Skeletal muscle cell (primary cell): Measurements from ENCODE around the gene CCM2L.

Experiments used
- DNase-seq: peaks from one replicate; pipeline ENCODE4 v3.0.0-alpha.2; 2010; ENCODE audit warnings: low read depth
- H3K4me3 ChIP-seq: 2 replicates; pipeline ENCODE4 v1.5.1; 2011; ENCODE audit warnings: low read depth, mild to moderate bottlenecking, control low read depth, low read length, moderate library complexity

The CCM2L gene

DNA sequence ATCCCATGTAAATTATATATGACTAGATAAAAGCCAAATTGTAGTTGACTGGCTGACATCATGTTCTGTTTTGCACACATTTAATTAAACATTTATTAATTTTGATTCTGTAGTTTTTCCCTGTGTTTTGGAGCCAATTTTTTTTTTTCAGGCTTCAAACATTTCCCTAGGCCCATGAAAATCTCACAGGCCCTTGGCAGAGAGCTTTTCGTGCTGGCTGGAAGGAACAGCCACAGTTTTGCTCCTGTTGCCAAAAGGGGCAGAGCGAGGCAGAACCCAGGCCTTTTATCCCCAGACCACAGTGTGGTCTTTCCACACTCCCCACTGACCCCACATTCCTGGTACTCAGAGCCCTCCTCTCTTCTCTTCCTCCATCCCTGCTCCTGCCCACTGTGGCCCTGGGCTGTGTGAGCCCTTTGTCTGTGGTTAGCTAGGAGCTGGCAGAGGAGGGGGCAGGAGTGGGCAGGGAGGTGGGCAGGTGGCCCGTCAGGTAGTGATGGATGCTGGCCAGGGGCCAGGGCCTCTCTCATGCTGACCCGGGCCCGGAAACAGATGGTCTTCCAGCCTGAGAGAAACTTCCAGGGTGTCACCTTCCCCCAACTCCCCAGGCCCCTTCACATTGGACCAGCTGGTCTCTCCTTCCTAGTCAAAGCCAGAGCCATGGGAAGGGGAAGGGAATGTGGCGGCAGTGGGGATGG lies 19.4 kb upstream of the CCM2L start:
- DNase-seq: no peak
- H3K4me3 ChIP-seq: no peak overlapping the region

DNA sequence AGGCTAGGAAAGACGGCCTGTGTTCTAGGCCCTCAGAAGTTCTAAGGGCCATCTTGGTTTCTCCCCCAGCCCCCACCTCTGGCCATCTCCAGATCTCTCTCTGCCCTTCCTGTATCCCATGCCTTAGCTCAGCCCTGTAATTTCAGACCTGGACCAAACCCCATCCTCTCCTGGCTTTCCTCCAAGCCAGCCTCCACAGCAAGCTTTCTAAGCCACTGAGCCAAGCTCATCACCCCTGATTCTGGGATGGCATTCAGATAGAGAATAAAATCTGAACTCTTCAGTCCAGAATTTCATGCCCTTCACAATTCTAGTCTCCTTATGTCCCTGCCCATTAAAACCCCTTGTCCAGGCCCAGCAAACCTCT lies 18.9 kb upstream of the CCM2L start:
- DNase-seq: no peak
- no peak overlapping the region for H3K4me3 ChIP-seq

DNA sequence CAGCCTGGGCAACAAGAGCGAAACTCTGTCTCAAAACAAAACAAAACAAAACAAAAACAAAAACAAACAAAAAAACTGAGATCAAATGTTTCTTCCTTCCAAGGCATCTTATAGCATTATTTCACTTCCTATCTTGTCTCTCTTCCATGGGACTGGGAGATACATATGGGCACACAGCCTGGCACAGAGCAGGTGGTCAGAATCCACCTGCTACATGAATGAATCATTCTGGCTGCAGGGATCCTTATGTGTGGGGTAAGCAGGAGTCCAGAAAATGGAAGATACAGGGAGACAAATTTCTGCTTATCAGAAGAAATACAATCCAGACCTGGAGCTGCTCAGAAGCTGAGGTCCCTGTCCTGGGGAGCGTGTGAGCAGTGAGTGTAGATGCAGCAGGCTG lies 18.2 kb upstream of the CCM2L start:
- H3K4me3 ChIP-seq: no peak overlapping the region
- no peak for DNase-seq

DNA sequence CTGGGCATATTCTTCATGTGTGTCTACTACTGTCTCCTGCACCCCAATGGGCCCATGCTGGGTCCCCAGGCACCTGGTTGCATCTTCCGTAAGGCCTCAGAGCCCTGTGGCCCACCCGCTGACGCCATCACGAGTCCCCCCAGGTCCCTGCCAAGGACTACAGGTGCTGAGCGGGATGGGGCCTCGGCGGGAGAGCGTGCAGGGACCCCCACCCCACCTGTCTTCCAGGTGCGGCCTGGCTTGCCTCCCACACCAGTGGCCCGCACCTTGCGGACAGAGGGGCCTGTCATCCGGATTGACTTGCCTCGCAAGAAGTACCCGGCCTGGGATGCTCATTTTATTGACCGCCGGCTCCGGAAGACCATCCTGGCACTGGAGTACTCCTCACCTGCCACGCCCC lies 13.2 kb upstream of the CCM2L start:
- no peak overlapping the region for H3K4me3 ChIP-seq
- no peak for DNase-seq

DNA sequence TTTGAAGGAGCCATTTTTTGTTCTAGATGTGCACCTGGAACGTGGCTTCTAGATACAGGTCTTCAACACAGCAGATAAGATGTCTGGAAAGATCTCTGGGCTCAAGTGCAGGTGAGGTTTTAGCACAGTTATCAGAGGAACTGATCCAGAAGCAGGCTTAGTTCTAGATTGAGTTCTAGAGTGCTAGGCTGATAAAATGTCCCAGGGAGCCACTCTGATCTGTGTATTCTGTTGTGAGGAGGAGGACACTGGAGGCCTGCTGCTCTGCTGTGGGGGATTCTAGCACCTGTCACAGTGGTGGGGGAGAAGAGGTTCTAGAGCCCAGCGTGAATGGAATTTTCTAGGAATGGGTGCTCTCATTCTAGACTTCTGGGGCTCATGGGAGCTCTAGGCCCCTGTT lies 12.0 kb upstream of the CCM2L start:
- no peak for DNase-seq
- H3K4me3 ChIP-seq: no peak overlapping the region

DNA sequence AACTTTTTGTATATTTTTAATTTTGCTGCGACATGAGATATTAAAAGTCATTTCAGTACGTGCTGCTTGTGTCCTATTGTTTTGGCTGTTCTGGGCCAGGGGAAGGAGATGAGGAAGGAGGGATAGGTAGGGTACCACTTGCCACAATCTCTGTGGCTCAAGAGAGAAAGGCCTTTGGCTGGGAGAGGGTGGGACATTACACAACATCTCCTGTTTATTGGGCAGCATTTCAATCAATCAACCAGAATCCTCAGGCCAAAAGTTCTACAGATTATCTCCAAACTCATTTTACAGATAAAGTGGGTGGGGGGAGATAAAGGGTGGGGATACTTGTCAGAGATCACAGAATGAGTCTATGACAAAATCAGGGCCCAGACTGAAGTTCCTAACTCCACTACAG lies 6.9 kb upstream of the CCM2L start:
- H3K4me3 ChIP-seq: no peak overlapping the region
- no peak for DNase-seq

DNA sequence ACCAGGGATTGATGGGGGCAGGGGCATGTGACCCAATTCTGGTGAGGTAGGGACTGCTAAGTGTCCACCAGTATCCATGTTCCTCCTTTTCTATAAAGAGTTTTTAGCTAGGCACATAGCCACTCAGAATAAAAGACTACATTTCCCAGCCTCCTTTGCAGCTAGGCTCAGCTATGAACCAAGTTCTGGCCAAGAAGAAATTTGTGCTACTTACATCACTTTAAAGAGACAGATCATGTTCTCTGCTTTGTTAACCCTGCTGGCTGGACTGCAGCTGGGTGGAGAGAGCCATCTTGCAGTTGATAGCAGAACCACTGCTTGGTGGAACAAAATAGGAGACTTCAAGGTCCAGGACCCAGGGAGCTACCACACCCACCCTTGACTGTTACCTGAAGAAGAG lies 5.3 kb upstream of the CCM2L start:
- DNase-seq: no peak
- H3K4me3 ChIP-seq: no peak overlapping the region

DNA sequence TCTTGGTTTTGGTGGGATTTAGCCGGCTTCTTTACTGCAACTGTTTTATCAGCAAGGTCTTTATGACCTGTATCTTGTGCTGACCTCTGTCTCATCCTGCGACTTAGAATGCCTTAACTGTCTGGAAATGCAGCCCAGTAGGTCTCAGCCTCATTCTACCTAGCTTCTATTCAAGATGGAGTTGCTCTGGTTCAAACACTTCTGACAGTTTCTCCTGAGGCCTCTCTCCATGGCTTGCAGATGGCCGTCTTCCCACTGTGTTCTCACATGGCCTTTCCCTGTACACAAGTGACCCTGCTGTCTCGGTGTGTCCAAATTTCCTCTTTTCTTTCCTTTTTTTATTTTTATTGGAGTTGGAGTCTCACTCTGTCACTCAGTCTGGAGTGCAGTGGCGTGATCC lies 4.2 kb upstream of the CCM2L start:
- DNase-seq: no peak
- H3K4me3 ChIP-seq: no peak overlapping the region

DNA sequence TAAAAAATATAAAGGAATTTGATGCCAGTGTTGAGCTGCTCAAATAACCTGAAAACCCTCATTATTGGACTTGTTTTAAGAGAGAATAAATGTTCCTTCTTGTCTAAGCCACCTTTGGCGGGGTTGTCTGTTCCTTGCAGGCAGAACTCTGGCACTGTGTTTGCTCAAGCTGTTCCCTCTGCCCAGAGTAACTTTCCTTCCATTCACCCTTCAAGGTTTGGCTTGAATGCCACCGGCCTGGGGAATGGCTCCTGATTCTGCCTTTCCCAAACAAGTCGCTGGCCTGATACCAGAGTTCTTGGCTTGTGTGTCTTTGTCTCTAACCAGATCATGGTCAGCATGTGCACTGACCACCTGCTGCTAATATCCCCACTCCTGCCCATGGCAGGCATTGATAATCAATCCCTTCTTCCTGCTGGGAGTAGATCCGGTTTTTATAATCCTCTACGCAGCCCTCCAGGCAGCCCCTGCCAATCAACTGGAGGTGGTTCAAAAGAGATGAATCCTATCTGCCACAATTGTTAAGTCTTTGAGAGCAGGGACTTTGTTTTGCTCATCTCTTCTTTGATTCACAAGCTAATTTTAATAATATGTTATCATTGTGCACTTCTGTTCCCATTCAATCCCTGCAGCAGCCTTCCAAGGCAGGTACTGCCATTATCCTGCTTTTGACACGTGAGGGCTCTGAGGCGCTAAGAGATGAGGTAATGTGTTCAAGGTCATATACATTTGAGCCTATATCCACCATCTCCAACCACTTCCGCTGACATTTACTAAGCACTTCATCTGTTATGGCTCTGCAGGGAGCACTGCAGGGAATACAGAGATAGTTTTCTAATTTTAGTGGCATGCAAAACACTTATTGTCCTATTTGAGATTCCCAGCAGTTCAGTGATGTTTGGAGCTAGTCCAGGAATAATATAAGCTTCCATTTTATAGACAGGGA lies 3.1 kb upstream of the CCM2L start:
- DNase-seq: no peak
- no peak overlapping the region for H3K4me3 ChIP-seq

DNA sequence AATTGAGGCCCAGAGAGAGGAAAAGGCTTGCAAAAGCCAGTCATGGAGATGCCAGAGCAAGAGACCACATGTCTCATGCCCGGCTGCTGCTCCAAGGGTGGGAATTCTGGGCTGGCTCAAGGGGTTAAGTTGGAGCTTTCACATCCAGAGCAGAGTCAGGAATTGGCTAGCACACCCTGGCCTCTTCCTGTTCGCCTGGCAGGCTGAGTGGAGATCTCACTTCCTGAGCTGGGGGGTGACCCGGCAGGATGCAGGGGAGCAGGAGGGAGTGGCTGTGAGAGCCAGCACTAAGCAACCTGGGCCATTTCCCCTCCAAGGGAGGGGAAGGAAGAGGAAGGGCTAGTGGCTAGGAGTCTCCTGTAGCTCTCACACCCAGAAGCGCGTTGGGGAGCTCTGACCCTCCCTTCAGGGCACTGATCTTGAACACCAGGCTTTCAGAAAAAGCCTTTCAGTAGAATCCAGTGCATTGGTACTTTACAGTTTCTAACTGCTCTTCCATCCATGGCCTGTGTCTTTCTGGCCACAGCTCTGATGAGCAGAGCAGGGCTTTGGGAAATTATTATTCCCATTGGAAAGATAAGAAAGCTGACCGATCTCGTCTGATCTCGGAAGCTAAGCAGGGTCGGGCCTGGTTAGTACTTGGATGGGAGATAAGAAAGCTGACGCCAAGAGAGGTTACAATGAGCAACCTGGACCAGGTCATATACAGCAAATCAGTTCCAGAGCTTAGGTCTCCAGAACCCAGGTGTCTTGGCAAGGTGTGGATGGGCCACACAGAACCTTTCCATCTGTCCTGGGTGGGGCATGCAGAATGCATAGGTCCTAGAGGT lies 2.2 kb upstream of the CCM2L start:
- no peak for DNase-seq
- H3K4me3 ChIP-seq: no peak overlapping the region

DNA sequence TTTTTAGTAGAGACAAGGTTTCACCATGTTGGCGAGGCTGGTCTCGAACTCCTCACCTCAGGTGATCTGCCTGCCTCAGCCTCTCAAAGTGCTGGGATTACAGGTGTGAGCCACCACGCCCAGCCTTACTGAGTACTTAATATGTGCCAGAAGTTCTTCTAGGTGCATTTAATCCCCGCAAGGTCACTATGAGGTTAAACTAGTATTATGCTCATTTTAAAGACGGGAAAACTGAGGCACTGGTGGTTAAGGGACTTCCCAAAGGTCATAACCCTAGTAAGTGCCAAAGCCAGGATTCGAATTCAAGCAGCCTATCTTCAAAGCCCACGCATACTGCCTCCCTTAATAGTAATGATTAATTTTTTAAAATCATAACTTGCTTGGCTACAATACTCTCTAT lies 674 bp upstream of the CCM2L start:
- DNase-seq: no peak
- H3K4me3 ChIP-seq: no peak overlapping the region

DNA sequence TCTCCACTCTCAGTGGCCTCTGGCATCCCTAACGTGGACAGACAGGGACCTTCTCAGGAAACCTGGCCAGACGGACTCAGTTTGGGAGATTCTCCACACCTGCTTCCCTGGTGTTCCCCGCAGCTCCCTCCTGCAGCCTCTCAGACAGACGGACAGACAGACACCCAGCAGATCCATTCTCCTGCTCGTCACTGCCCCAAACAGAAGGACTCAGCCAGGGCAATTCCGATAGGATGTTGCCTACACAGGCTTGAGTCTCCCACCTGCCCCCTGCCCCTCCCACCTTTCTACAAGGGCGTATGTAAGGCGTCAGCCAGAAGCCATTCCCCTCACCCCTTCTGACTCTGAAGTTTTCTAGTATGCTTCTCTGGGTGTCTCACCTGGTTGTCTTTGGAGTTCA lies 428 bp downstream of the CCM2L start:
- DNase-seq: no peak
- no peak overlapping the region for H3K4me3 ChIP-seq

DNA sequence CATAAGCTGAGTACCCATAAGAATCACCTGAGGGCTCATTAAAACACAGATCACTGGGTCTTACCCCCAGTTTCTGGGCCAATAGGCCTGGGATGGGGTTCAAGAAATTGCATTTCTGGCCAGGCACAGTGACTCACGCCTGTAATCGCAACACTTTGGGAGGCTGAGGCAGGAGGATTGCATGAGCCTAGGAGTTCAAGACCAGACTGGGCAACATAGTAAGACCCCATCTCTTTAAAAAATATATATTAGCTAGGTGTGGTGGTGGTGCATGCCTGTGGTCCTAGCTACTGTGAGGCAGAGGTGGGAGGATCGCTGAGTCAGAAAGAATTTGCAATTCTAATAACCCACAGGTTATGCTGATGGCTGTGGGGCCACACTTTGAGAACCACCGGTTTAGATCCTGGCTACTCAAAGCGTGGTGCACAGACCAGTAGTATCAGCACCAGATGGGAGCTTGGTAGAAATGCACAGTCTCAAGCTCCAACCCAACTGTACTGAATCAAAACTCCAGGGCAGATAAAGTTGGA lies 2.0 kb downstream of the CCM2L start:
- no peak for DNase-seq

DNA sequence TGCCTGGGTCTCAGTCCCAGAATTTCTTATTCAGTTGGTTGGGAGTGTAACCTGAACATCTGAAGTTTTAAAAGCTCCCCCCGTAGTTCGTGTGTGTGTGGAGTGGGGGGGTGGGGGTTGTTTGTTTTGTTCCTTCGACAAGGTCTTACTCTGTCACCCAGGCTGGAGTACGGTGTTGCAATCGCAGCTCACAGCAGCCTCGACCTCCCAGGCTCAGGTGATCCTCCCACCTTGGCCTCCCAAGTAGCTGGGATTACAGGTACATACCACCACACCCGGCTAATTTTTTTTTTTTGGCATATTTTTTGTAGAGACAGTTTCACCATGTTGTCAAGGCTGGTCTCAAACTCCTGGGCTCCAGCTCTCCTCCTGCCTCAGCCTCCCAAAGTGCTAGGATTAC lies 3.1 kb downstream of the CCM2L start:
- H3K4me3 ChIP-seq: no peak overlapping the region
- DNase-seq: no peak

More for the DNA sequence above, 2.0 kb downstream of the CCM2L start:
- H3K4me3 ChIP-seq: no peak overlapping the region

DNA sequence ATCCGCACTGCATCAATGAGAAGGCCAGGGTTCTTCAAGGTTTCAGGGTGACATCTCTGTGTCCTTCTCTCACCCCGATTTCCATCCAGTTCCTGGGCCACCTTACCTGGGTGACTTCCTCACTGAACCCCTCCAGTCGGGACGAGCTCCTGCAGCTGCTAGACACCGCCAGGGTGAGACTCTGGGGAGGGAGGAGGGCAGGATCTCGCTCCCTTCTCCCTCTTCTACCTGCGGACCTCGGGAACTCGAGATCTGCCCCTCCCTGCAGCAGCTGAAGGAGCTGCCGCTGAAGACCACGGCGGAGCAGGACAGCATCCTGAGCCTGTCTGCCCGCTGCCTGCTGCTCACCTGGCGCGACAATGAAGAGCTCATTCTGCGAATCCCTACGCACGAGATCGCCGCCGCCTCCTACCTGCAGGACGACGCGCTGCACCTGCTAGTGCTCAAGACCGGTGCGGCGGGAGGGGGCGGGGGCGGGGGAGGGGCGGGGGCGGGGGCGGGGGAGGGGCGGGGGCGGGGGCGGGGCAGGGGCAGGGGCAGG lies 7.5 kb downstream of the CCM2L start:
- DNase-seq: no peak
- H3K4me3 ChIP-seq: no peak overlapping the region

DNA sequence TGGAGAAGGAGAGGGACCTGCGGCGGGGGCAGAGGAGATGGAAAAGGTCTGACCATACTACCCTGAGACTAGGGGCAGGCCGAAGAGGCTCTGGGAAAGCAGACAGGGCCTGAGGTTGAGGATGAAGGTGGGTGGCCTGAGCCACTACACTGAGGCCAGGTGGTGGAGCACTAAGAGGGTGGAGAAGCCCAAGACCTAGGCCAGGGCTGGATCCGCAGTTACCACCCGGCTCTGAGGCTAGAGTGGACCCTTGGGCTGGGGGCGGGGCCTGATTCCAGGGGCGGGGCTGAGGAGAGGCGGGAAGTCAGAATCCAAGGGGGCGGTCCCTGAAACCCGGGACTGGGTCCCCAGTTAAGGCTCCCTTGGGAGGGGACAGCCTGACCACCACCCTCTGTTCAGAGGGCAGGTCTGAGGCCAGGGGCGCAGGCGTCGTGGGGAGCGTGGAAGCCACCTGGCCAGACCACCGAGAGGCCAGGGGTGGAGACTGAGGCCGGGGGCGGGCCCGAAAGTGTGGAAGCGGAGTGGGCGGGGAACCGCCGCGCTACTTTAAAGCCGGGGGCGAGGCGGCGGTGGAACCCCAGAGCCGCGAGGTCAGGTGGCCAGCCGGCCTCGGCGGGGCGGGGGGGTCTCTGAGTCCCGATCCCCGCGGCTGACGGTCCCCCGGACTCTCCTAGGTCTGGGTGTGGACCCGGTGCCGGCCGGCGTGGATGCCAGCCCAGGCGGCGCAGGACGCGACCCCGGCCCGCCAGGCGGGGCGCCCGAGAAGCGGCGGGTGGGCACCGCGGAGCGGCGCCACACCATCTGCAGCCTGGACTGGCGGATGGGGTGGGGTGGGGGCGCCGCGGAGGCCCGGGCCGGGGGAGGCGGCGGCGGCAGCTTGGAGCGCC lies 8.3 kb downstream of the CCM2L start:
- peak overlapping the region; percentile 28 for H3K4me3 ChIP-seq
- no peak for DNase-seq

DNA sequence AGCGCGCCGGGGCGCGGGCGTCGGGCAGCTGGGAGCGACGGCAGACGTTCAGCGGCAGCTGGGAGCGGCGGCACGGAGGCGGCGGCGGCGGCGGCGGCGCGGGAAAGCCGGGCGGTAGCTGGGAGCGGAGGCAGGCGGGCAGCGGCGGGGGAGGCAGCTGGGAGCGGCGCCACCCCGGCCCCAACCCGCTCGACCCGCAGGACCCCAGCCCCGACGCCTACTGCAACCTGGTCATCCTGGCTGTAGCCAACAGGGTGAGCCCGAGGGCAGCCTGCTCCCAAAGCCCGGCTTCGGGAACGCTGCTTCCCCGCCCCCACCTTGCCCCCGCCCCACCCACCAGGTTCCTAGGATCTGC lies 8.9 kb downstream of the CCM2L start:
- DNase-seq: no peak
- H3K4me3 ChIP-seq: no peak overlapping the region

DNA sequence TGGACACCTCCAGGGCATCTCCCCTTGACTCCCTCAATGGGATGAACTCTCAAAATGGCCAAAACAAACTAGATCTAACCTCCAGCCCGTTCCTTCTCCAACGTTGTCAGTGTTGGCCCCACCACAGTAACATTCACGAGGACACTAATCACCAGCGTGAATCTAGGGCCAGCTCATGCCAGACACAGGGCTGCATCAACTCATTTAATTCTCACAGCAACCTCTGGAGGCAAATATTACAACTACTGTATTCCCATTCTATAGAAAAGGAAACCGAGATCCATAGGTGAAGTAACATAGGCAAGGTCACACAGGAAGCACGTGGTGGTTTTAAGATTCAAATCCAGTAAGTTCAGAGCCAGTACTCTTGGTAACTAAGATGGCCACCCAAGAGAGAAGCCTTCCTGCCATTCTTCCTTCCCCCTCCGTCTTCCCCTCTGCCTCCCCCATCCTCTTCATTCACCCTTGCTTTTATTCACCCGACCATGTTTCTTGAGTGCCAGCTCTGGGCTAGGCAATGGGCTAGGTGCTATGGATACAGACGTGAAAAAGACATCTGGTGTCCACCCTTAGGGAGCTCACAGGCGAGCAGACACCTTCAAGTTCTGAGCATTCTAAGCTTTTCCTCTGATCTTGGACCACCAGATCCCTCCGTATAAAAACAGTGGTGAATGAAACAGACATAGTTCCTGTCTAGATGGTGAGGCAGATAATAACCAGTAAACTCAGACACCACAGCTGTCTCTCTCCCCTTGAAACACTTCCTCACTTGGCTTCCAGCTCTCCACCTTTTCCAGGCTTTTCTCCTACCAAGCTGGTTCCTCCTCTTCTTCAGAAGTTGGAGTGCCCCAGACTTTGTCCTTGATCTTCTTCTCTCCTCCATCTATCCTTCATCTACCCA lies 9.6 kb downstream of the CCM2L start:
- H3K4me3 ChIP-seq: no peak overlapping the region
- DNase-seq: no peak
